Measurements from ENCODE around the gene TMX2.

The TMX2 gene

GRCh38 chr11:57667117-57667735, 45.2 kb upstream of the TMX2 start:
- Histone ChIP-seq H3K9me3 (ENCODE audit: insufficient read depth, low read length) (no peaks in the 10 kb centered on the region), H3K27me3 (ENCODE audit: low read length) (no peaks in the 10 kb centered on the region), H3K4me3 (ENCODE audit: insufficient read depth, low read length, poor library complexity, severe bottlenecking) (peak overlapping the region; percentile 72), H4K20me1 (ENCODE audit: low read depth, low read length) (peaks cover 19% of the 10 kb centered on the region), H3F3A (ENCODE audit: insufficient read depth) (peaks cover 14% of the 10 kb centered on the region), H3K9me2 (replicated peaks; ENCODE audit: insufficient read depth, low read length) (no peaks in the 10 kb centered on the region), H3K36me3 (ENCODE audit: low read length) (no peaks in the 10 kb centered on the region; the same call in 1 of the 2 replicates), H3K79me2 (ENCODE audit: insufficient read depth, low read length) (peaks cover 43% of the 10 kb centered on the region), H3K27ac (ENCODE audit: low read depth, low read length) (peak overlapping the region; percentile 82), H2AFZ (ENCODE audit: low read depth, low read length, severe bottlenecking) (peak overlapping the region; percentile 66), H3K9ac (ENCODE audit: low read length) (peak overlapping the region; percentile 94), H3K4me2 (ENCODE audit: low read depth, low read length, poor library complexity, severe bottlenecking) (peak overlapping the region; percentile 70)
- no peak for TF ChIP-seq EZH2phosphoT487 (conservative IDR thresholded peaks at IDR 0.05; ENCODE audit: low read length)
- no peak for TF ChIP-seq CTCF (IDR thresholded peaks at IDR 0.05; ENCODE audit: insufficient read depth, low read length, poor library complexity, severe bottlenecking)

- H3K9ac ChIP-seq (ENCODE audit: low read length) = peak within 1 kb of the TSS; percentile 94
- H3K9me2 ChIP-seq (replicated peaks; ENCODE audit: insufficient read depth, low read length) = no peaks in the 10 kb centered on the region
- H3K36me3 ChIP-seq (ENCODE audit: low read length) = peaks cover 4% of the 10 kb centered on the region; the same call in 1 of the 2 replicates
- TF ChIP-seq EZH2phosphoT487 (conservative IDR thresholded peaks at IDR 0.05; ENCODE audit: low read length) (no peak), CTCF (IDR thresholded peaks at IDR 0.05; ENCODE audit: insufficient read depth, low read length, poor library complexity, severe bottlenecking) (peak; percentile 26)
- H3K27me3 ChIP-seq (ENCODE audit: low read length) = no peaks in the 10 kb centered on the region
- H3K4me2 ChIP-seq (ENCODE audit: low read depth, low read length, poor library complexity, severe bottlenecking) = peak within 1 kb of the TSS; percentile 77
- peaks cover 49% of the 10 kb centered on the region for H3K79me2 ChIP-seq (ENCODE audit: insufficient read depth, low read length)
- peaks cover 20% of the 10 kb centered on the region for H4K20me1 ChIP-seq (ENCODE audit: low read depth, low read length)
- H3K27ac ChIP-seq (ENCODE audit: low read depth, low read length) = peak within 1 kb of the TSS; percentile 82
- H3K4me3 ChIP-seq (ENCODE audit: insufficient read depth, low read length, poor library complexity, severe bottlenecking) = peak within 1 kb of the TSS; percentile 98
- peaks cover 7% of the 10 kb centered on the region; the same call in 1 of the 2 replicates for H3F3A ChIP-seq (ENCODE audit: insufficient read depth)
- H3K9me3 ChIP-seq (ENCODE audit: insufficient read depth, low read length) = no peaks in the 10 kb centered on the region
- H2AFZ ChIP-seq (ENCODE audit: low read depth, low read length, severe bottlenecking) = peak within 1 kb of the TSS; percentile 66
Measured at GRCh38 chr11:57667736-57668433, 44.5 kb upstream of the TMX2 start, which contains the start of gene ZDHHC5. ZDHHC5 (plus strand) TSS chr11:57668114; CDS start chr11:57673091, 4,977 bp downstream.

- H3K27ac ChIP-seq (ENCODE audit: low read depth, low read length) = peak overlapping the region; percentile 82
- H3K9me2 ChIP-seq (replicated peaks; ENCODE audit: insufficient read depth, low read length) = no peaks in the 10 kb centered on the region
- H3K4me2 ChIP-seq (ENCODE audit: low read depth, low read length, poor library complexity, severe bottlenecking) = peak overlapping the region; percentile 77
- H3K9me3 ChIP-seq (ENCODE audit: insufficient read depth, low read length) = no peaks in the 10 kb centered on the region
- H3F3A ChIP-seq (ENCODE audit: insufficient read depth) = 0 out of 2 replicates have a peak, but pooled peaks cover 5% of the 10 kb centered on the region
- H3K27me3 ChIP-seq (ENCODE audit: low read length) = no peaks in the 10 kb centered on the region
- H3K9ac ChIP-seq (ENCODE audit: low read length) = peak overlapping the region; percentile 94
- peaks cover 20% of the 10 kb centered on the region for H4K20me1 ChIP-seq (ENCODE audit: low read depth, low read length)
- H3K79me2 ChIP-seq (ENCODE audit: insufficient read depth, low read length) = peaks cover 54% of the 10 kb centered on the region
- H3K36me3 ChIP-seq (ENCODE audit: low read length) = peaks cover 7% of the 10 kb centered on the region; the same call in 1 of the 2 replicates
- TF ChIP-seq CTCF (IDR thresholded peaks at IDR 0.05; ENCODE audit: insufficient read depth, low read length, poor library complexity, severe bottlenecking) (no peak), EZH2phosphoT487 (conservative IDR thresholded peaks at IDR 0.05; ENCODE audit: low read length) (no peak)
- peak overlapping the region; percentile 98 for H3K4me3 ChIP-seq (ENCODE audit: insufficient read depth, low read length, poor library complexity, severe bottlenecking)
- peak overlapping the region; percentile 34 for H2AFZ ChIP-seq (ENCODE audit: low read depth, low read length, severe bottlenecking)
Measured at GRCh38 chr11:57668434-57668782, 44.0 kb upstream of the TMX2 start.

Data from SU-DHL-6 (cell line).